ENCODE results near the gene KIF25.

Gene KIF25

DNA sequence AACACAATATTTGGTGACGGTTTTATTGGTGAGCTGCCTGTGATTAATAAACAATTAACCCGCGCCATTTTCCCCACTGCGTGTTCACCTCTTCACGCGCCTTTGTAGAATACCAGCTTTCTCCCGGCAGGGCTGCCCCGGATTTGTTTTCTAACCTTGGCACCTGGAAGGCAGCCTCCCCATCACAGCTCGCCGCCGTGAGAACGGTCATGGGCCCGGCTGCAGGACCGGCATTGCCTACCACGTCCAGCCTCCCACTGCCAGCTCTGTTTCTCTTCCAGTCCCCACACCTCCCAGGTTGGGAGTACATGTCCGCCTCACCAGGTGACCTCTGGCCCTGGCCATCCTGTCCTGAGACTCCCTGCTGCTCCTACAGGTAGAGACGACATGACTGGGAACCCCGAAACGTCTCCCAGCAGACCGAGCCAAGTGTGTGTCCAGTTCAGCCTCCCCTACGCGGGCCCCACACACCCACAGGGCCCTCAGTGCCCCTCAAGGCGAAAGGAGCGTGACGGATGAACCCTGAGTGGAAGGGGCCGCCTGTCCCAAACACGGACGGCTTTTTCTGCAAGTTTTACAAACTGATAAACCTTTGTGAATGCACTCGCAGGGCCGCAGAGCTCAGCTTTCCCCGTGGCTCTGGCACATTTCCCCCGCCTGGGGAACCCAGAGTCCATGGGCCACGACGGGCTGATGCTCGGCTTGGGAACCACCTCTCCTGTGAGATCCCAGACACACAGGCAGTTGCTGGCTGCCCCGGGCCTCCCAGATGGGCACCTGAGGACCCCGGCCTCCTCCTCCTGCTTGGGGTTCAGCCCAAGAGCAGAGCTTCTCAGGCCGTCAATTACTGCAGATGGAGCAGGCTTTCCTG lies 55.9 kb downstream of the KIF25 start:
- no peak for DNase-seq

- no peak for DNase-seq
These were observed 56.5 kb downstream of the KIF25 start for GRCh38 chr6:168053957-168054471.

DNA sequence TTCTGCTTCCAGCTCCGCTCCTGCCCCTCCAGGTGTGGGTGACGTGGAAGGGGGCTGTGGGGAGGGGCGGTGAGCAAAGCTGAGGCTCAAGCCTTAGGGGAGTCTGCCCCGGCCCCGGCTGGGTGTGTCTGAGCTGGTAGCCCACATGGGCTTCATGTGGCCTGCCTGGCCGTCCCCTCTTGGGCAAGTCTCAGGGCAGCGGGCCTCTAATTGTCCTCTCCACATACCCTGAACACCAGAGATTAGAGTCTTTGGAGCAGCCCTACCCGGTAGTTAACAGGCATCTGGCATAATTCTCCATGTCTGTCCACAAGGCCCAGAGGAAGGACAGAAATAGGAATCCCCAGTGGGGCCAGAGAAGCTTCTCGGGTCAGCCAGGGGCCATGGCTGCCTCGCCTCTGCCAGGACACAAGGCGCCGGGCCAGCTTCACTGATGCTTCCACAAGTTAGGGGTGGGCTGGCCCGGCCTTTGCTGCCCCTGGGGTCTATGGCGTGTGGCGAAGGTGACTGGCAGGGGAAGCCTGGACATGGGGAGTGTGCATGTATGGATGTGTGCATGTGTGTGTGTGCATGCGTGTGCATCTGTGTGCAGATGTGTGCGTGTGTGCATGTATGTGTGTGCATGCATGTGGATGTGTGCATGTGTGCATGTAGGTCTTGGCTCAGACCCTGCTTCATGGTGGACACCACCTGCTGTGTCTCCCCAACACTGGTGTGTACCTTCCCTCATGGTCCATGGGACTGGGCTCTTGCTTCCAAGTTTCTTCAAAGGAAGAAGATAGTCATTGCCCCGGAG lies 57.5 kb downstream of the KIF25 start:
- DNase-seq = no peak

GRCh38 chr6:168055696-168056489 lies 58.4 kb downstream of the KIF25 start:
- no peak for DNase-seq

GRCh38 chr6:168056892-168057527 lies 59.5 kb downstream of the KIF25 start:
- DNase-seq = no peak

DNA sequence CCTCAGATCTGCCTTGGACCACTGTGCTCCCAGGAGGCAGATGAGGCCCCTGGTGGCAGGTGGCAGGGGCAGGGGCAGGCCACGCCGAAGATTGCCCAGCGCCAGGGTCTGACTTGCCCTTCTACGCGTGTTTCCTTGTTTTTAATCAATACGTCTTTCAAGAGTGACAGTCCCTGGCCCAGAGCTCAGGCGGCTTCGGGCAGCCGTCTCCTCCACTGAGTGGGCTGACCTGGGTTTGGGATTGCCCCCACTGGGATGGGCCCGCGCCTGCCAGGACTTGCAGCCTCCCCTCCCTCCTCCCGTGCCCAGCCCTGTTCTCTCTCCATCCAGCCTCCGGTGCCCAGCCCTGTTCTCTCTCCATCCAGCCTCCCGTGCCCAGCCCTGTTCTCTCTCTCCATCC lies 60.4 kb downstream of the KIF25 start:
- DNase-seq = no peak

DNA sequence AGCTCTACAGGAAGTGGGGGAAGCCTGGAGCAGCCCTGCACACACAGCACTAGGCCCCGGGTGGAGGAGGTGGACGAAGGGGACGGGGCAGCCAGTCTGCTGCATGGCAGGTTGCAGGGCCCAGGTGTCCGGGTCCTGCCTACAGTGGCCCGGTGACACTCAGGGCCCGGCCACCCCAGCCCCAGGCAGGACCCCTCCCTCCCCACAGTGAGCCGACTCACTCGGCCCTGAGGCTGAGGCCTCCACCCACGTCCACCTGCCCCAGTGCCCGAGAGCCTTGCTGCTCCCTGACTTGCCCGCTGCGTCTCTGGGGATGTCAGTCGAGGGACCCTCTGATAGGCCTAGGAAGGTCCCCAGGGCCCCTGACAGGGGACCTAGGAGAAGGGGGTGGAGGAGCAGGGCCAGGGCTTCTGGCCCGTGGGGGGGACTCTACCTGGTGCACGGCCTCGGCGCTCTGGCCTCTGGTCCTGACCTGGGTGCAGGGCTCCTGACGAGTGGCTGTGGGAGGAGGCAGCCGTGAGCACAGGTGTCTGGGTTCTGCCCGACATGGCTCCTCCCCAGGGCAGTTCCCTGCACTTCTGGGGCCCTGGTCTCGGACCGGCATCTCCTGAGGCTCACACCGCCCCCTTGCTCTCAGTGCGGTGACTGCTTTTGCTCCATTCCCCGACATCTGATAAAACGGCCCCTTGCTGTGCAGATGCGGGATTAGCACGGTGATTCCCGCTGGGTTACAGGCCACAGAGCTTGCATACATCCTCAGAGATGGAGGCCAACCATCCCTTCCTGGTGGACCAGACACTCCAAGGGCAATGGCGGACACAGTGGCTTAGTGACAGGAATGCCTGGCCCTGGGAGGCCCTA lies 61.5 kb downstream of the KIF25 start:
- no peak for DNase-seq

DNA sequence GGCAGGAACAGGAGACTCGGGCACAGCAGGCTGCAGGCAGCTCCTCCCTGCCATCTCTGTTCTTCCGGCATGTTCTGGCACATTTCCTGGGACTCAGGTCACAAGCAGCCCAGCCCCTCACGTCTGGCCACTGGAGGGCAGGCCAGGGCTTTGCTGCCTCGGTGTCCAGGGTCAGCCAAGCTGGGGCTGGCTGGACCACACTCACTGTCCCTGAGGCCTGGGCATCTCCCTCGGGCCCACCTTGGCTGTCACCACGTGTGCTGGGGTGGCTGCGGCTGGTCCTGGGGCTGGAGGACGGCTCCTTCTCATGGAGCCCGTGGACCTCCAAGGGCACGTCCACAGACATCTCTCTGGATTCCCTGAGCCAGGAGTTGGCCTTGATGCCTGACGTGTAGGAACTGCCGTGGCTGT lies 63.1 kb downstream of the KIF25 start:
- no peak for DNase-seq

DNA sequence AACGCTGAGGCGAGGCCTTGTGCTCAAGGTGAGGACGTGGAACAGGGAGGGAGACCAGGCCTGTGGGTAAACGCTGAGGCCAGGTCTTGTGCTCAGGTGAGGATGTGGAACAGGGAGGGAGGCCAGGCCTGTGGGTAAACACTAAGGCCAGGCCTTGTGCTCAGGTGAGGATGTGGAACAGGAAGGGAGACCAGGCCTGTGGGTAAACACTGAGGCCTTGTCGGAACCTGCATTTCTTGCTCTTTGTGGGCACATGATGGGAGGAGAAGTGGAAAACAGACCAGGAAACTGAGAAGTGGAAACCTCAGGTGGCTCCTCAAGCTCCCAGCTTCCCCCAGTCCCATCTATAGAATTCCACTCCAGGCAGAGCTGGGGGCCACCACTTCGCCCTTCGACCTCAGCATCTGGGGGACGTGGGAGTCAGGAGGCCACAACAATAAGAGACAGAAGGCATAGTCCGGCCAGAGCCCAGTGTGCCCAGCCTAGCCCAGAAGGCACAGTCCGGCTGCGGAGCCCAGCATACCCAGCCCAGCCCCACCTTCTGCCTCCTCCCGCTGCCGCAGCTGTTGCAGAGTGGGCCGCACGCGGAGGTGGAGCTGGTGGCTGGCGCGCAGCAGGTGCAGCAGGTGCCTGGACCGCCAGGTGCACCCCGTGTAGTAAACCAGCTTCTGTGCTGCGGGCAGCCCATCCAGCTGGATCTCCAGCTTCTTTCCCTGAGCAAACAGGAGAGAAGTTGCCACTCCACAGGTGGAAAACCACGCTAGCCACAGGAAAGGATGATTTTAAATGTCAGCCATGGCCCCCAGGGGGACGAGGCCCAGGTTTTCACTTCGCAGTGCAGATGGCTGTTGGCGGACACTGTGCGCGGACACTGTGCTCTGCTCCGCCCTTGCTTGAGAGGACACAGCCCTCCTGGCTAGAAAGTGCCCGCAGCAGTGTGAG lies 64.1 kb downstream of the KIF25 start:
- no peak for DNase-seq

DNA sequence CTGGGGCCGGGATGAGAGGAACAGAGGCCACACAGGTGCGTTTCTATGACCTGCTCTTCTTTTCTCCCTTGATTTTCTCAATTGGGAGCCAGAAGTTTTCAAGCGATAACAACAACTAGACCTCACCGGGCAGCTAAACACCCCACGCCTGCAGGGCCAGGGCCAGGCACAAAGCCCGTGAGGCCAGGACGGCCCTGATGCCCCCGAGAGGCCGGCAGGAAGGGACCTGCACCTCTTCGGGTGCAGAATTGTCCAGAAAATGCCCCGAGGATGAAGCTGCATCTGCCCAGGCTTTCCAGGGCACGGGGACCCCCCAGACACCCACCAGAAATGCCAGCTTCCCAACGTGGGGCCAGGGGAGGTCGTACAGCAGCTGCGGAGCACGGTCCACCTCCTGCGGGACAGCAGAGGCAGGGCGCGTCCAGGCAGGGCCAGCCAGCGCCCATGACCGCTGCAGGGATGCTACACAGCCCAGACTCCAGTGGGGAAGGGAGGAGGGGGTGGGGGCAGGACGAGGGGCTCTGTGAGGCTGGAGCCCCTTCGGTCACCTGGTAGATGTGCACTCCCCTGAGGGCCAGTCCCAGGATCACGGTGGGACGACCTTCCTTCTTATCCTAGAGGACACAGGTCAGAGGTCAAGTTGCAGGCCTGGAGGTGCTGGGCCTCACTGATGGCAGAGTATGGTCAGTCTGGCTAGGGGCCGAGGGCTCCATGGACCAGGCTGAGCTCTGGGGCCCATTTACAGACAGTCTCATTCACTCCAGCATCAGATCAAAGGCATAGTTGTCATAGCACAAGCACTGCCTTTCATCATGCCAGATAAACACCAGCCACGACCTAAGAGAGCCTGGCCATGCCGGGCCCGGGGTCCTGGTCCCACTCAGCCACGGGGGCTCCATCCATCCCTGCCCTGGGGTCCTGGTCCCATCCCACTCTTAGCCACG lies 65.1 kb downstream of the KIF25 start:
- DNase-seq = no peak

DNA sequence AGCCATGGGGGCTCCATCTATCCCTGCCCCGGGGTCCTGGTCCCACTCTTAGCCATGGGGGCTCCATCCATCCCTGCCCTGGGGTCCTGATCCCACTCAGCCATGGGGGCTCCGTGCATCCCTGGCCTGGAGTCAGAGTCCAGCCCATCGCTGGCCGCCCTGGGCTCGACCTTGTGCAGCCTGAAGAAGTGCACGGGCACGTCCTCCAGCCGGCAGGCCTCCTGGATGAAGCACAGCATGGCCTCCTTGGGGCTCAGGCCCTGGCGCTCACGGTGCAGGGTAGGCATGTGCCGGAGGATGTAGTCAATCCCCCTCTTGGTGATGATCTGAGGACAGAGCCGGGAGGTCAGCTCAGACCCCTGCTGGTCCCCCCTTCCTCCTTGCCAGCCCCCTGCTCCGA lies 66.0 kb downstream of the KIF25 start:
- DNase-seq = no peak

DNA sequence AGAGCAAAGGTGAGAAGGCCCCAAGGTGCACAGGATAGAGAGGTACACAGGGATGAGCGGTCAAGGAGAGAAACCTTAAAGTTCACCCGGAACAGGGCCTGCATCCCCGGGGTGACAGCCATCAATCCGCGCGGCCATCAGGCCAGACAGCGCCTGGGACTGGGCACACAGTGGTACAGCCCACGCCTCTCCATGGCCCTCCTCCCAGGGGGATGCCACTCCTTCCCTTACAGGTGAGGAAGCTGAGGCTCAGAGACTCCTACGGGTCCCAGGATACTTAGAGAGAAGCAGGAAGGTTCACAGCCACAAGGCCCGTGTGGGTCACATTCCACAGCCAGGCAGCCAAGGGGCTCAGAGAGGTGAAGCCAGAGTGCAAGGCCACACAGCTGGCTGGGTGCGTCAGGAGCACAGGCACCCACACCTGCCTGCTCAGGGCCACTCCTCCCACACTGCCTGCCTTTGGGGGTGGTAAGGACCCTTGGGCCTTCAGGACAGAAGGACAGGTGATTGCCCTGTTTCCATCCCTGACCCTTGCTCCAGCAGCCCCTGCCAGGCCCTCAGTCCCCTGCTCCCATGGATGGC lies 66.8 kb downstream of the KIF25 start:
- DNase-seq = no peak

DNA sequence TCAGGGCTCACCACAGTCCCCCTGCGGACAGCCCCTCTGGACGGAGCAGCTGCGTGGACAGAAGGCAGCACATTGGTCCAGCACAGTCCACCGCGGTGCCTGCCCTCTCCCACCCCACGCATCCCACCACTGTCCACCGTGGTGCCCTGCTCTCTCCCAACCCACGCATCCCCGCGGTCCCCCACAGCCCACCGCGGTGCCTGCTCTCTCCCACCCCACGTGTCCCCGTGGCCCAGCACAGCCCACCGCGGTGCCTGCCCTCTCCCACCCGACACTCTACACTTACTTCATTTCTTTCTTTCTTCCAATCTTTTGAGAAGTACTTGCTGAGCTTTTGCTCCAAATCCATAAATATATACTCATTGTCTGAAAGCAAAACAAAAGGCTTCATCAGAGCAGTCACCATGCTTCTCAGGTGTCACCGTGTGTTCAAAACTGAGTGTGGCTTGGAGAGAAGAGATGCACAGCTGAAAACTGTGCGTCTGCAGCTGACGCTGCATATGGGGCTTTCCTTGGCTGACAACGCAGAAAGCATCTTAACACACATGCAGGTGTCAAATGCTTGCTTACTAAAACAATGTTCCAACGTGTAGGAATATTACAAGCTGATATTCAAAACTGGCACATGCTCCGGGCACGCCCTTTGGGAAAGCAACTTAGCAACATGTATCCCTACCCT lies 69.7 kb downstream of the KIF25 start:
- no peak for DNase-seq

DNA sequence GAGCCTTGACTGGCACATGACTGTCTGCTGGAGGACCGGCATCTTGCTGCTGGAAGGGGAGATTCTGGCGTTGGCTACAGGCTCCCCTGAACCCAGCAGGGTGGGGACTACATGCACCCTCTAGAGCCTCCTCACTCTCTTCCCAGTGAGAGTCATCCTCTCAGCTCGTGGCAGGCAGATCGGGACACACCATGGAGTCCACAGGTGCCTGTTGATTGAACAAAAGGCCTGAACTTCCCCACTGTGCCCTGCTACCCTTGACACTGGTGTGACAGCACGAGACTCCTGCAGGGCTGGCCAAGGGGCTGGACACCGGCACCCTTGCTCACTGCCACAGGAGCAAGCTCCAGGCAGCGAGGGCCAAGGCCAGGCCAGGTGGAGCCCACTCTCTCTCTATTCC lies 73.3 kb downstream of the KIF25 start:
- no peak for DNase-seq

DNA sequence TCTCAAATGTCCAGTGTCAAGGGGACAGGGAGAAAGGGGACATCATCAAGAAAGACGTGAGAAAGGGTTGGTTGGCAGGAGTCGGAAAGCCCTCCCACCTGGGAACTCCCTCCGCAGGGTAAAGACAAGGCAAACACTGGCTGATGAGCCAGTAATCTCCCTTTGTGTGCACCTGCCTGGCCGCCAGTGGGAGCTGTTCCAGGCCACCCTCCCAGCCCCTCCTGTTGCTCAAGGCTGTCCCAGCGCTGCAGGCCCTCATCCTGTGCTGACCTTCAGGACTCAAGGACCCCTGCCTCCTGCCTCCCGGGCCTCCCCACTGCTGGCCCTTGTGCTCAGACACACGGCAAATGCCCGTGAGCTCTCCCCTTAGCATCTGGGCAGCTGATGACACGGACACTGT lies 74.1 kb downstream of the KIF25 start:
- DNase-seq = no peak

GRCh38 chr6:168072261-168072660 lies 74.8 kb downstream of the KIF25 start:
- DNase-seq = no peak

- DNase-seq = no peak
These were observed 75.3 kb downstream of the KIF25 start for GRCh38 chr6:168072730-168073129.

Data from activated CD4-positive, alpha-beta T cell treated with anti-CD3 and anti-CD28 coated beads for 48 hours (primary cell).